HG02840 (cell line): ENCODE data around the gene TBCC.
"Not testable (repeated sequence)": the region's sequence is repeated elsewhere in the genome, so short reads cannot be mapped to it uniquely, and the experiment has no call there.

Experiments
- ATAC-seq: cut with Tn5 transposase; IDR thresholded peaks from one replicate; pipeline ENCODE4 v1.9.1; 2021; ENCODE audit warnings: mild to moderate bottlenecking, moderate library complexity, moderate number of reproducible peaks; ENCODE audit not compliant: unreplicated experiment, low FRiP score

TBCC gene

DNA sequence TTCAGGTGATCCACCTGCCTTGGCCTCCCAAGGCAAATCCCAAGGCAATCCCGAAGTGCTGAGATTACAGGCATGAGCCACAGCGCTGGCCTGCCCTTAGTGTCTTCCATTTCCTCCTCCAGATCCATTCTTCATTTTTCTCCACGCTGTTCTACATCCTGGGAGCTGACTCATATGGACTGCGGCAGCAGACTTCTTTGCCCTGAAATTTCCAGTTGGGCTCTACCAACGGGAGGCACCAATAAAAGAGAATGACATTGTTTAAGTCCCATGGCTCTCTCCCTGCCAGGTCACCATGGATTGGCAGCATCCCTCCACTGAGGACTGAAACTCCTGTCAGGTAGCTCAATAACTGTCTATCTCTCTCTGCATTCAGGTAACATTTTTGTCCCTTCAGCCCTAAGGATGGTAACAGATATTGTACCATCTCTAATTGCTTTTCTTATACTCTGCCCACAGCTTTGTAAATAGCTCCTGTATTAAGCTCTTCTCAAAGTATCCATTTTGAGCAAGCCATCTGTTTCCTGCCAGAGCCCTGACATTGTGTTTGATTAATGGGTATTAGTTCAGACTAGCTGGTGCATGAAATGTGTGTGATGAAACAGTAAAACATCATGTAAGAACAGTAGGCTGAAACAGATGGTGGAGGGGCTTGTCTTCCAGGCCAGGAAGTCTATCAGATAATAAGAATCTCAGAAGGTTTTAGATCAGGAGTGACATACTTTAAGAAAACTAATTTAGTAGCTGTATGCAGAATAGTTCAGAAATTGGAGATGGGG, 3.6 kb downstream of the TBCC start:
- no peak for ATAC-seq

DNA sequence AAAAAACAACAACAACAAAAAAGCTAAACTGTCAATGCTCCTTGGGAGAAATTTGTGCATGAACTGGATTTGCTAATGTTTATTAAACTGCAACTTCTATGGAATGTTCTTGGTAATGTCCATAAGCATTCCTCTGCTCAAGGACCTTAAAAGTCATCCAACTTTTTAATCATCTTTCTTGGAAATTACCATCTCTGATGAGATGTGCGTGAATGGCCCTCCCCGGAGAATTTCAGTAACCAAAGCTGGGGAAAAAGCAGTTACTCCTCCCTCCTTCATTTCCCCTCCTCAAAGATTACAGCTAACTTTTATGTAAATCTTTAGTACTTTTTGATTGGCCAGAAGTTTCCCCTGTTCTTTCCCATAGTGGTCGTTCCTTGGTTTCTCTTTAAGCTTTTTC, 5.2 kb downstream of the TBCC start:
- ATAC-seq: no peak

DNA sequence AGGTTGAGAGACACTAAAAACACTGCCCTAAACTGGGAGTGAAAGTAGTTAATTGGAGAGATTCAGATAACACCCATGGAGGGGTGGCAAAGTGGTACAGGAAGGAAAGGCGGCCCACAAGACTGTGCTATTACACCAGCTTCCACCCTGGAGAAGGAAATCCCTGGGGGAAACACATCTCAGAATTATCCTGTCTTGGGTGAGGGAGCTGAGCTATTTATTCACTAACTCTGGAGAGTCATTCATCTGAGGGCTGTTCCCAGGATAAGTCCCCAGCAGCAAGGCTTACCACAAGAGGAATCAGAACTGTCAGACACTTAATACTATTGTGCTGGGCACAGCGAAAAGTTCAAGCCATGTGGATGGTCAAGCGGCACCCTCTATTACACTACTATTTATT, 9.9 kb downstream of the TBCC start:
- ATAC-seq: no peak

DNA sequence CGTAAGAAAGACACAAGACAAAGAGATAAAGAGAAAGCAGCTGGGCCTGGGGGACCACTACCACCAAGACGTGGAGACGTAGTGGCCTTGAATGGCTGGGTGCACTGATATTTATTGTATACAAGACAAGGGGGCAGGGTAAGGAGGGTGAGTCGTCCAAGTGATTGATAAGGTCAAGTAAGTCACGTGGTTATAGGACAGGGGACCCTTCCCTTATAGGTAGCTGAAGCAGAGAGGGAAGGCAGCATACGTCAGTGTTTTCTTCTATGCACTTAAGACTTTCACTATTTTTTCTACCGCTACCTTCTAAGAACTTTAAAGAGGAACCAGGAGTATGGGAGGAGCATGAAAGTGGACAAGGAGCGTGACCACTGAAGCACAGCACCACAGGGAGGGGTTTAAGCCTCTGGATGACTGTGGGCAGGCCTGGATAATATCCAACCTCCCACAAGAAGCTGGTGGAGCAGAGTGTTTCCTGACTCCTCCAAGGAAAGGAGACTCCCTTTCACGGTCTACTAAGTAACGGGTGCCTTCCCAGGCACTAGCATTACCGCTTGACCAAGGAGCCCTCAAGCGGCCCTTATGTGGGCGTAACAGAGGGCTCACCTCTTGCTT, 11.9 kb downstream of the TBCC start:
- not testable (repeated sequence) for ATAC-seq

DNA sequence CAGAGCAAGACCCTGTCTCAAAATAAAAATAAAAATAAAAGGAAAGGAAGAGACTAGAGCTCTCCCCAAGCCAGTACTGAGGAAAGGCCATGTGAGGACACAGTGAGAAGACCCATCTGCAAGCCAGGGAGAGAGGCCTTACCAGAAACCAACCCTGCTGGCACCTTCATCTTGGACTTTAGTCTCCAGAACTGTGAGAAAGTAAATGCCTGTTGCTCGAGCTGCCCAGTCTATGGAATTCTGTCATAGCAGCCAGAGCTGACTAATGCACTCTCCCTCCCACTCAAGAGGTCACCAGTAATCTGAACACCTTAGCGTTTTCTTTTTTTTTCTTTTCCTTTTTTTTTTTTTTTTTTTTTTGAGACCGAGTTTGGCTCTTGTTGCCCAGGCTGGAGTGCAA, 16.2 kb downstream of the TBCC start:
- ATAC-seq: no peak

DNA sequence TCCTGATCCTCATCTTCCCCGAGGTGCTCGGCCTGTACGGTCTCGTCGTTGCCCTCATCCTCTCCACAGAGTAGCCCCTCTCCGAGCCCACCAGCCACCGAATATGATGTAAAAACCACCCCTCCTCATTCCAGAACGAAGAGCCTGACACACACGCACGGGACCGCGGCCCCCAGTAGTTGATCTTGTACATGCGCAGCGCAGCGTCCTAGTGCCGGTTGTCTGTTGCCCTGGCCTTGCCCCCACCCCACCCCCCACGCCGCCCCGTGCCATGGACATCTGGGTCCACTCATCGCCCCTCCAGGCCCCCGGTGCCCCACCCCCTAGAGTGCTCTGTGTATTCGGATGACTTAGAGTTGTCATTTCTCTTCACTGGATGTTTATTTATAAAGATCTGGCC, 18.3 kb downstream of the TBCC start:
- no peak for ATAC-seq

DNA sequence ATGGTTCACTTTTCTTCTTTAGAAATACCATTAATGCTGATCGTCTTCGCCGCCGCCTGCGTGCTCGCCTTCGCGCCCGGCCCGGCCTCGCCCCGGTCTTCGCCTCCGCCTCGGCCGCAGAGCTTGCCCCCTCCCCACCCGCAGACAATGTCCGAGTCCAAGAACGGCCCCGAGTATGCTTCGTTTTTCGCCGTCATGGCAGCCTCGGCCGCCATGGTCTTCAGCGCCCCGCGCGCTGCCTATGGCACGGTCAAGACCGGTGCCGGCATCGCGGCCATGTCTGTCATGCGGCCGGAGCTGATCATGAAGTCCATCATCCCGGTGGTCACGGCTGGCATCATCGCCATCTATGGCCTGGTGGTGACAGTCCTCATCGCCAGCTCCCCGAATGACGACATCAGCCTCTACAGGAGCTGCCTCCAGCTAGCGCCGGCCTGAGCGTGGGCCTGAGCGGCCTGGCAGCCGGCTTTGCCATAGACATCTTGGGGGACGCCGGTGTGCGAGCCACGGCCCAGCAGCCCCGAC, 18.8 kb downstream of the TBCC start:
- no peak for ATAC-seq

DNA sequence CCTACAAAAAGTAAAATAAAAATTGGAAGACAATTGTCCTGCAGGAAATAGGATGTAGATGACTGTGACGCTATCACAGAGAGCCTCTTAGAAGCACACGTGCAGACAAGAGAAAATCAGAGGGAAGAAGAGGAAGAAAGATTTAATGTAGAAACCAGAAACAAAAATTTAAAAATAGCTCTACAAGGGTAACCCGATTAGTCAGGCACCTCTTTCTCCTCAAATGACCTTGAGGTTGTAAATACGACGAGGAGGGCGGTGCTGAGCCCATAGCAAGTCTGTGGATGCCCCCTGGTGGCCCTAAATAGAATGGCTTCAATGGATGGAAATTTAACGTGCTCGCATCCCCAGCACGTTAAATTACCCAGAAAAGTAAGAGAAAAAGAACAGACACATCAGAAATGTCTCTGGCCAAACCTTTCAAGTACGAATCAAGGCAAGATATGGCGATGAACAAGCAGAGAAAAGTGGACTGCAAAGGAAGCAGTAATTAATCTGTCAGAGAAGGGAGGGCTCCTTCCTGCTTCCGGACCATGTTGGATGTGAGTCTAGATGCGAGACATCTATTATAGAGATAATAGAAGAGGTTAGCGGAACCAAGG, 19.3 kb downstream of the TBCC start:
- ATAC-seq: no peak

DNA sequence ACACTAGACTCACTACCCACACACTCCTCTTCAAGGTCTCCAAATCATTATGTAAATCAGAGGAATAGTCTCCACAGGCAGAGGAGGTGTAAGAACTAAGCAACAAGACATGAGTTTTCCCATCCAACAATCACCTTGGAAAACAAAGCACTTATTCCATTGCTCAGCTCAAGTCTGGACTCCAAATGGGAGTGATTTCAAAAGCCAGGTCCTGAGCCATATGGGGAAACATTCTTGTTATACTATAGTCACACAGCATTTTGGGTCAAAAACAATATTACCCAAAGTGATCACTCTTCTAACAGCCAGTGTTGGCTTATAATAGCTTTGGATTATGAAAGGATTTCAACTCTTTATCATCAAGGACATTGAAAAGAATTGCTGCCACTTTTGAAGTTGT, 19.9 kb downstream of the TBCC start:
- ATAC-seq: no peak

DNA sequence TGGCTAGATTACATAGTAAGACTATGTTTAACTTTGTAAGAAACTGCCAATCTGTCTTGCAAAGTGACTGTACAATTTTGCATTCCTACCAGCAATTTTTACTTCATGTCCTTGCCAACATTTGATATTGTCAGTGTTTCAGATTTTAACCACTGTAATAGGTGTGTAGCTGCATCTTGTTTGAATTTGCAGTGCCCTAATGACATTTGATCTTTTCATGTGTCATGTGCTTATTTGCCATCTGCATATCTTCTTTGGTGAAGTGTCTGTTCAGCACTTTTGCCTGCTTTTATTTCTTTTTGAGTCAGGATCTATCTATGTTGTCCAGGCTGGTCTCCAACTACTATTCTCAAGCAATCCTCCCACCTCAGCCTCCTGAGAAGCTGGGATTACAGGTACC, 21.1 kb downstream of the TBCC start:
- ATAC-seq: no peak

DNA sequence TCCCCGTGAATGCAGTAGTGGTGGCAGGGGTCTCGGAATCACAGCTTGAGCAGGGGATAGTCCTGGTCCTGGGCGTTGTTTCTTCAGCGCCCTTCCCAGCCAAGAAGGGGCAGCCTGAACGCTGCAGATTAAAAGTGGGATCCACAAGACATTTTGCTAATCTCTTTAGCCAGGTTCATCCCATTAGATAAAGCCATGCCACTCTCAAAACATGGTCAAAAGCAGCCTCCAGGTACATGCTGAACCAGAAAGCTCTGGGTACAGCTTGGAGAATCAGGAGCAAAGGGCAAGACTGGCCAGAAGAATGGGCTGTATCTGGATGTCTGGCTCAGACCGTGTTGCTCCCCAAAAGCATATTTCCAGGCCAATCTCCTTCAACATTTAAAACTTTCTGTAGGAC, 23.4 kb downstream of the TBCC start, which contains the start of gene PRPH2:
PRPH2 (minus strand) TSS at position 101 of the 400 bp plus-strand sequence. CDS start 263 bp downstream, outside the sequence.
- no peak for ATAC-seq

DNA sequence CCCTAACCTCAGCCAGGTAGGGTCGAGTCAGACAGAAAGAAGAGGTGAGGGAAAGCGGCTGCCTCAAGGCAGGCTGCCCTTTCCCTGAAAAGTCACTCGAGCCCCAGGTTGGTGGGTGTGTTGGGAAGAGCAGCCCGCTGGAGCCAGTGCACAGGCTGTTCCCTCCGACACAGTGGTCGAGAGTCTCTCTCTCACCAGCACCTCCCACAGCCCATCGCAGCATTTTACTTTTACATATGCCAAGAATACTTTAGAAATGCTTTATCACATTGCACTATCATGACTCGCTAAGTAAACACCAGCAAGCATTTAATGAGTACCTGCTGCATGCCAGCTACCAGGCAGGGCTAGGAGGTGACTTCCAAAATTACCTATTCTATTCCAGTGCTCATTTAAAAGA, 25.2 kb downstream of the TBCC start:
- ATAC-seq: no peak

DNA sequence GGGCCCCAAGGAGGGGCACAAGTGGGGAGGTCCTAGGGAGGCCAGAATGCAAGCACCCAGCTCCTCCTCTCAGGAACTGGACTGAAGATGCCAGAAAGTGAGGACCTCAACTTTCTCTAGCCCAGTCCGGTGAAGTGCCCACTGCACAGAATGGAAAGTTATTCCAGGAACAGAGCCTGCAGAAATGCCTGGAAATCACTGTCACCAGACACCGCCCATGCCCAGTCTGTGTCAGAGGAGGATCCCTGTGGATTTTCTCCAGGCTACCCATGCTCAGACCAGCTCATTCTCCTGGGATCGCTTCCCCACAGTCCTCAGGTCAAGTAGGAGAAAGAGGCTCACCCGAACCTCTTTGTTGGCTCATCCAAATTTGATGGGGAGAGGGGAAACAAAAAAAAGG, 30.0 kb downstream of the TBCC start:
- no peak for ATAC-seq

DNA sequence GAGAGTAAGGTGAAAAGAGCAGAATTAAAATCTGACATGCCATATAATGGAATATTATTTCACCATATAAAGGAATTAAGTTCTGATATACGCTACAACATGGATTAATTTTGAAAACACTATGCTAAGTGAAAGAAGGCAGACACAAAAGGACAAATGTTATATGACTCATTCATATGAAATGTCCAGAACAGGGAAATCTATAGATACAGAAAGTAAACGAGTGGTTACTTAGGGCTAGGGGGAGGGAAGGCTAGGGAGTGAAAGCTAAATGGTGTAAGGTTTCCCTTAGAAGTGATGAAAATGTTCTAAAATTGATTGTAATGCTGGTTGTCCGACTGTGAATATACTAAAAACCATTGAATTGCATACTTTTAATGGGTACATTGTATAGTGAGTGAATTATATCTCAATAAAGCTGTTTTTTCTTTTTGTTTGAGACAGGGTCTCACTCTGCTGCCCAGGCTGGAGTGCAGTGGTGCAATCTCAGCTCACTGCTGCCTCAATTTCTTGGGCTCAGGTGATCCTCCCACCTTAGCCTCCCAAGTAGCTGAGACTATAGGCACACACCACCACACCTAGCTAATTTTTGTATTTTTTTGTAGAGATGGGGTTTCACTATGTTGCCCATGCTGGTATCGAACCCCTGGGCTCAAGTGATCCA, 31.7 kb downstream of the TBCC start:
- ATAC-seq: no peak

DNA sequence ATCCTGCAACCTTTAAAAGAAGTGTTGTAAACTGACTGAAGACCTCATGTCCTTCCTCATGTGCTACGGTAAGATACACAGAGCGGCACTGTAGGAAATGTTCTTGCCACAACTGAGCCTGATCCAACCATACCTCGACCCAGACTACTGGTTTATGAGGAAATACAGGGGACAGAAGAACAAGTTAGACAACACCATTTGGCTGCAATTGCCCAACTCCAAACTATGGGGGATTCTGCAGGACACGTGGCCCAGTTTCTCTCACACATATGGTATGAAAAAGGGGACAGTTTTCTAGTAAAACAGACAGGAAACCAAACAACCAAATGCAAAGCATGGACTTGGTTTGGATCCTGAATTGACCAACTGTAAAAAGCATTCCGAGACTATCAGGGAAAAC, 34.0 kb downstream of the TBCC start:
- no peak for ATAC-seq

DNA sequence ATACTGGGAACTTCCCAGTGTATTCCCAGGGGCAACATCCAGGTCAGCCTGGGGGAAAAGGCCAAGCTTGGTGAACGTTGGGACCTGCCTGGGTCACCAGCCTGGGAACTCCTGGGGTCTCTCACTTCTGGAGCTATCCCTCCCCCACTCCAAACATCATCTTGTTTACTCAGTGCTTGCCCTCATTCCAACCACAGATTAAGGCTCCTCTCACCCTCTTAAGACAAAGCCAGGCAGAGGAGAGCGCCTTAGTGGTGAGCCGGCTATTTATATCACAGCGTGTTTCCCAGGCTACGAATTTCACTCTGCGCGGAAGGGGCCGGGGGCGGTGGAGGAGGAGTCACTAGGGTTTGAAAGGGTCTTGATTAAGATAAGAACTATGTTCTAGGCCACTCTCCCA, 35.6 kb downstream of the TBCC start:
- ATAC-seq: no peak

DNA sequence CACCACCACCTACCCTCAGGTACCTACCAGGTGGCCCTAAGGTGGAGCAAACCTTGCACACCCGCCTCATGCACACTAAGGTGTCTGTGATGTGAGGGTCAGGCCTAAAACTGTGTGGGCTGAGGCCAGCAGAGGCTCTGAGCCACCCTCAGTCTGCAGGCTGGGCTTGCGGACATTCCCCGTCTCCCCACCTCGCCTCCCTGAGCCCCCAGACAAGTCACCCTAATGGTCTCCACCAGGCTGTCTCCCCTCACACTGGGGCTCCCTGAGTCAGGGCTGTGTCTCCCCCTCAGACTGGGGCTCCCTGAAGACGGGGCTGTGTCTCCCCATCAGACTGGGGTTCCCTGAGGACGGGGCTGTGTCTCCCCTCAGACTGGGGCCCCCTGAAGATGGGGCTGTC, 36.0 kb downstream of the TBCC start:
- ATAC-seq: no peak

DNA sequence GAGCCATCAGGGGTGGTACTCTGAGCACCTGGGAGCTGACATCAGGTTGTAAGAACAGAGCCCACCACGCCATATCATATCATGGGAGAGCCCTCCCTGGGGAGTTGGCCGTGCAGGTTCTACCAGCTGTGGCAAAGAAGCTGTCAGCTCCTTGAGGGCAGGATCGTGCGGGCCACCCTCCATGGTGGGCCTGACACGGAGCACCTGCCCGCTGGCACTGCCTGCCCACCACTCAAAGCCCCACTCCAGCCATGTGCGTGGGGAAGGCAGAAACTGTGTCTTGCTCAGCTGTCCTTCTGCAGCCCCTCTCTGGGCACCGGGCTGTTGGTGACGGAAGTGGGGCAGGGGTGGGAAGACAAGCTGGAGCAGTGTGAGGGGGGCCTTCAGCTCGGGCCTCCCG, 37.8 kb downstream of the TBCC start:
- ATAC-seq: no peak

DNA sequence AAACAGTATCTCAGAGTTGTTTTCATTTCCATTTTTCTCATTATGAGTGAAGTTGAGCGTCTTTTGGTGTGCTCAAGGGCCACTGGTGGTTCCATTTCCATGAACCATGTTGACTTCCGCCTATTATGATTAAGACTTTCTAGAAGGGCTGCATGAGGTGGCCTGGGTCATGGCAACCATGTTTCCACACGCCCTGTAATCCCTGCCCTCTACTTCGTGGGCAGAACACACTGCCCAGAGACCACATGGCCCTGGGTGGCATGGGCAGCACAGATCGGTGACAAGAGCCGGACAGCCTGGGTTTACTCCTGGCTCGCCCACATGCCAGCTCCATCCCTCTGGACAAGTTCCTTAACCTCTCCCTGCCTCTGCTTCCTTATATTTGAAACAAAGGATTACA, 38.3 kb downstream of the TBCC start:
- no peak for ATAC-seq

DNA sequence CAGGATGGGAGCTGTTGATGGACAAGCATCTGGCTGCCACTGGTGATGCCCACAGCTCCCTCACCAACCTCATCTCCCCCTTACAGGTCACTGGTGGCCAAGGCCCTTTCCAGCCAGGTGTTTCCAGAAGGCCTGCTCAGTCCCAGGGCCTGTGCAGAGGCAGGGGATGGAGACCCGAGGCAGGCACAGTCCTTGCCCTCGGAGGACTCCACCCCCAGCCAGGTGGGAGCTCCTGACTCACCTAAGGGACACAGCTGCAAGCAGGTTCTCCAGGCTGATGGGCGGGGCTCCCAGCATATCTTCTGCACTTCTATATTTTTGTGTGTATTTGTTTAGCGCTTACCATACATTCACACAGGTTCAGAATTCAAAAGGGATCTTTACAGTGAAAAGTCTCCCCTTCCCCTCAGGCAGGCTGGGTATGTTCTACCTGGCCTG, 40.9 kb downstream of the TBCC start:
- no peak for ATAC-seq
